HG03108 (cell line): ENCODE data around the gene RBBP5.

ENCODE experiments used
- ATAC-seq: cut with Tn5 transposase; IDR thresholded peaks from one replicate; pipeline ENCODE4 v1.9.1; 2021; ENCODE audit warnings: moderate library complexity; ENCODE audit not compliant: unreplicated experiment

RBBP5 gene

GRCh38 chr1:205075642-205076155 is 46.1 kb downstream of the RBBP5 start:
- ATAC-seq: no peak

DNA sequence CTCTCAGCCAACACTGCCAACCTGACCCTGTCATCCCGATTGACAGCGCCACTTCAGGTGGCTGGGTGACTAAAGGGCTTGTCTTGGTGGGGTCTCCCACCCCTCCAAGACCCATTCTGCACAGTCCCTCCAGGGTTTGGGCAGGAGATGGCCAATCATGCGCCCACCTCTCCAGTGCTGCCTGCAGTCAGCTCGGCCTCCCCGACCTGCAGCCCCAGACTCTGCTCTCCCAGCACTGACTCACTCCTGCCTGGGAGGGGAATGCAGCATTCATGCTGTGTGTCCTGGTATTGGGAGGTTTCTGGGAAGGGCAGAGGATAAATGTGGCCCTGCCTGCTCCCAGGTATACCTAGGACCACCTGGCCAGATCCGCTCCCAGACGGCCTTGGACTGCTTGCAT is 47.3 kb downstream of the RBBP5 start:
- ATAC-seq: no peak

GRCh38 chr1:205074084-205074483 is 47.7 kb downstream of the RBBP5 start:
- no peak for ATAC-seq

- ATAC-seq: no peak
Measured at GRCh38 chr1:205073511-205073910, 48.3 kb downstream of the RBBP5 start.

- ATAC-seq: no peak
Measured at GRCh38 chr1:205072881-205073280, 48.9 kb downstream of the RBBP5 start.

GRCh38 chr1:205072286-205072685 is 49.5 kb downstream of the RBBP5 start:
- ATAC-seq: no peak

- no peak for ATAC-seq
Measured at GRCh38 chr1:205071801-205072200, 50.0 kb downstream of the RBBP5 start.

- no peak for ATAC-seq
Measured at GRCh38 chr1:205071028-205071409, 50.8 kb downstream of the RBBP5 start.

DNA sequence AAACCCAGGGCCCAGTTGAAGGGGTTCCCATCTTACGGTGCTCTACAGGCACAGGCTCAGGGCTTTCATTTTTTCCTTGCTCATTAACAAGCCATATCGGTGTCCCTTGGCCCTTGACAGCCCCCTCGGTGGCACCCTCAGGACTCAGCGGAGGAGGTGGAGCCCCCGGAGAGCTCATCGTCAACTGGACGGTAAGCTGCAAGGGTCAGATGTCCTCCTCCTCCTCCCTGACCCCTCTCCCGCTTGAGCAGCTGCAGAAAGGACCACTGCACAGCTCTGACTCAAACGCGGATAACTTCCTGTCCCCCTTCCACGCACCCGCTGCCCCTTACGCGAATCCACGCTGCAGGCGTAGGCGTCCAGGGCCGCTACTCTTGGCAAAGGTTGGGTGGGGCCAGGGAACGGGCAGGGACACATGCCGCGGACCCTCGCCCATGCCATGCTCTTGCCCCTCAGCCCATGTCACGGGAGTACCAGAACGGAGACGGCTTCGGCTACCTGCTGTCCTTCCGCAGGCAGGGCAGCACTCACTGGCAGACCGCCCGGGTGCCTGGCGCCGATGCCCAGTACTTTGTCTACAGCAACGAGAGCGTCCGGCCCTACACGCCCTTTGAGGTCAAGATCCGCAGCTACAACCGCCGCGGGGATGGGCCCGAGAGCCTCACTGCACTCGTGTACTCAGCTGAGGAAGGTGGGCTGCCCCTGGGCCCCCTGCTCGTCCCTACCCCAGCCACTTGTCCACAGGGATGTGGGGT is 52.2 kb downstream of the RBBP5 start:
- ATAC-seq: no peak

DNA sequence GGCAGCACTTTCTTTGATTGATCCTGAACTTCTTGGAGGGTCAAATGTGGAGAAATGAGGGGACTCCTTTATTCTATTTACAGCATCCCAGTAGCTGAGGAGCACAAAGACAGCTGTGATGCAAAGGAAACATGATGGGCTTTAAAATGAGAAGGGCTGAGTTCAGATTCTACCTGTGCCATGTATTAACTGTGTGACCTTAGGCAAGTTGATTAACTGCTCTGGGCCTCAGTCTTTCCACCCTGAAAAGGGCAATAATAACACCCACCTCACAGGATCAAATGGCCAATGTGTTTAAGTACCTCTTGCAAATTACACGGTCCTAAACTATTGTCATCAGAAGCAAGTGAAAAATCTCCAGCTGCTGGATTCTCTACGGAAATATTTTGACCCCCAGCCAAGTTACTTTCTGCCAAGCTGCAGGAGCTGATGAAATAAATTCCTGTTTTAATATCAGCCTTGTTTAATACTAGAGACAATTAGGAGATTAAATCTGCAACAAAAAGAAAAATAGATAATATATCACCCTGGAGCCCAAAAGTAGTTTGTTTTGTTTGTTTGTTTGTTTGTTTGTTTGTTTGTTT is 53.2 kb downstream of the RBBP5 start:
- no peak for ATAC-seq

- ATAC-seq: no peak
Measured at GRCh38 chr1:205068001-205068400, 53.8 kb downstream of the RBBP5 start.

GRCh38 chr1:205067031-205067430 is 54.7 kb downstream of the RBBP5 start:
- ATAC-seq: no peak

DNA sequence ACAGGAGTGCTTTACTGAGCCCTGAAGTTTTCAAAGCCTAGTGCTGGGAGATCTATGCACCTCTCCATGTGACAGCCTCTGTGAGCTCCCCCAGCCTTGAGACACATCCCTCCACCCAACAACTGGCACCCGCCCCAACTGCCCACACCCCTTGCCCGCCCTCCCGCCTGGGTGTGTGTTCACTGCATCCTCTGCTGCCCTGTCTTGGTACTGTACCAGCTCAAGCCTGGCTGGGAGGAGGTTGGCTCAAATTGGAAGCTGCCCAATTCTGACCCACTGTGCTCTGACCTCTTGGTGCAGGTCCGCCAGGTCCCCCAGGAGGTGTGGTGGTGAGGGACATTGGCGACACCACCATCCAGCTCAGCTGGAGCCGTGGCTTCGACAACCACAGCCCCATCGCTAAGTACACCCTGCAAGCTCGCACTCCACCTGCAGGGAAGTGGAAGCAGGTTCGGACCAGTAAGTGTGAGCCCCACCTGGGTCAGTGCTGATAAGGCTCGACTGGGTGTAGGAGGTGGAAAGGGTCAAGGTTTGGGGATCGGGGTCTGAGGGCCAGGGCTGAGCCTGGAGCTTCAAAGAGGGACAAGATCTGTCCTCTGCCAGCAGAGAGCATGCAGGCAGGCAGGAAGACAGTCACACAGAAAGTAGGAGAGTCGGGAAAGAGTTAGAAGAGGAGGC is 55.5 kb downstream of the RBBP5 start:
- no peak for ATAC-seq

- no peak for ATAC-seq
Measured at GRCh38 chr1:205065666-205066065, 56.1 kb downstream of the RBBP5 start.

DNA sequence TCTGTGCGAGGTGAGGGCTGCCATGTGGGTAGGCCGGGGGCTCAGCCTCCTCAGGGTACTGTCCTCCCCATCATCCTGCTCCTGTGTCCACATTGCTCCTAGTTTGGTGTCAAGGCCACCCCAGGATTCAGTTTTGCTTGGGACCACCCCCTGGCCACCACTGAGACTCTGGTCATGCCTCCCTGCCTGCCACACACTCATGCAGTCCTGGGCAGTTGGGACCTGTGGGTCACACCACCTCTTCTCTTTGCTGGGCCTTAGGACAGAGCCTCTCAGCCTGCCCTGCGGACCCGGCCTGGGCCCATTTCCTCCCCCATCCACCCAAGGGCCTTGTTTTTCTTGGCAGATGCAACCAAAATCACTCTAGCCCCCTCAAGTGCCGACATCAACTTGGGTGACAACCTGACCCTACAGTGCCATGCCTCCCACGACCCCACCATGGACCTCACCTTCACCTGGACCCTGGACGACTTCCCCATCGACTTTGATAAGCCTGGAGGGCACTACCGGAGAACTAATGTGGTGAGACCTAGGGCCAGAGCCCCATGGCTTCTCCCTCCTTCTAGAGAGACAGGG is 56.9 kb downstream of the RBBP5 start:
- ATAC-seq: no peak

GRCh38 chr1:205064301-205064700 is 57.5 kb downstream of the RBBP5 start:
- ATAC-seq: no peak

DNA sequence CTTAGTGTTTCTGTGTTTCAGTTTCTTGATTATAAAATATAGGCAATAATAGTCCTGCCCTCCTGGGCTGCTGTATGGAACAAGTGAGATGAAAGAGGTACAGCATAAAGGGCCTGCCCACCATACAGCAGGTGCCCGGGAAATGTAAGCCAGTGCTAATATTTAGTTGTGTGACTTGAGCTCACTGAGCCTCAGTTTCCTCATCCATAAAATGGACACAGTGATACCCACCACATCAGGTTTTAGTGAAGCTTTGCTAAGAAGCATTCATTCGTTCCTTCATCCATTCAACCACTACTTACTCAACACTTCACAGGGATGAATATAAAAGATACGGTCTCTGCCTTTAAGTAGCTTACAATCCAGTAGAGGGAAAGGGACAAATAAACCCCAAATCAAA is 58.9 kb downstream of the RBBP5 start:
- no peak for ATAC-seq

DNA sequence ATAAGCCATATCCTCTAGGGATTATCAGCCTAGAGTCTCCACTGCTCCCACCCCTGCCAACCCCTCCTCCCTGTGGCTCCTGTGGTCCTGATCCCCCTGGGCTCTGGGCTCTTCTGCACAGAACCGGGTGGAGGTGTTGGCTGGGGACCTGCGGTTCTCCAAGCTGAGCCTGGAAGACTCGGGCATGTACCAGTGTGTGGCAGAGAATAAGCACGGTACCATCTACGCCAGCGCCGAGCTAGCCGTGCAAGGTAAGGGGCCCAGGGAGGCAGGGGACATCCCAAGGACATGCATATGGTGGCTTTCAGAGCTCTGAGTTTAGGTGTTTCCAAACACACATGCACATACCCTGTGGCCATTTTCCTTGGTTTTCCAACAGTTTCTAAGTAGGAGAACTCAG is 59.5 kb downstream of the RBBP5 start:
- ATAC-seq: no peak

GRCh38 chr1:205061665-205062069 is 60.1 kb downstream of the RBBP5 start:
- ATAC-seq: no peak

GRCh38 chr1:205061227-205061626 is 60.6 kb downstream of the RBBP5 start:
- ATAC-seq: no peak

- ATAC-seq: no peak
Measured at GRCh38 chr1:205060746-205061145, 61.0 kb downstream of the RBBP5 start.

DNA sequence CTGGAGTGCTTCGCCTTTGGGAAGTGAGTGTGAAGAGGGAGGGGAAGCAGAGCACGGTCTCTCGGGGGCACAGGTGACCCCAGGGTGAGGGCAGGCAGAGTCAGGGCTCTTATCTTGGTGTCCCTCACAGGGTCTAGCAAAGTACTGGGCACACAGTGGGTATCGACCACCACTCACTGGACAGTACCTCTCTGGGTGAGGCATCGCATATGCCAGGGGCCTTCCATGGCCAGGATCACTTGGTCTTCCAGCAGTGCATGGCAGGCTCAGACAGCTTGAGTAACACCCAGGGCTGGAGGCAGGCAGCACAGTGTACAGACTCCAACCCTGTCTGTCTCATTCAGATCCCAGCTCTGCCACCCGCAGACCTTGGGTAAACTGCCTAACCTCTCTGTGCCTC is 62.1 kb downstream of the RBBP5 start:
- no peak for ATAC-seq
